Vagina (tissue), 2 donors: ENCODE results near the gene TRPM2. TPM values are rescaled to one million over a fixed set of nuclear protein-coding genes. Genes with fewer than 3 reads are reported as not detected.

Experiments used
- DNase-seq, 2 donors: peaks; one replicate each; pipeline ENCODE4 v3.0.0-alpha.2; 2017; ENCODE audit errors: extremely low spot score in 2 of 2
- H3K27ac ChIP-seq: fragments of 200-600 bp; sonication (generic); one replicate; pipeline ENCODE4 v1.5.1; 2019
- H3K27me3 ChIP-seq: fragments of 200-600 bp; sonication (generic); one replicate; pipeline ENCODE4 v1.5.1; 2019
- H3K36me3 ChIP-seq, 2 donors: fragments of 200-600 bp; sonication (generic); one replicate each; pipeline ENCODE4 v1.5.1; 2017 to 2019
- H3K4me1 ChIP-seq: fragments of 200-600 bp; sonication (generic); one replicate; pipeline ENCODE4 v1.5.1; 2019
- H3K4me3 ChIP-seq, 2 donors: fragments of 200-600 bp; sonication (generic); 1 replicate in 1 of 2; 2 replicates in 1 of 2; pipeline ENCODE4 v1.5.1; 2016 to 2019
- H3K9me3 ChIP-seq: fragments of 200-600 bp; sonication (generic); one replicate; pipeline ENCODE4 v1.5.1; 2019
- CTCF ChIP-seq, 3 experiments: fragments of 450-650 bp in 2 of 3; fragments of 200-600 bp in 1 of 3; sonication (generic) in 1 of 3; IDR thresholded peaks; one replicate each; pipeline ENCODE4 v1.5.1; 2017 to 2019; ENCODE audit warnings: antibody characterized with exemption in 3 of 3, mild to moderate bottlenecking in 2 of 3, moderate library complexity in 2 of 3
- POLR2A ChIP-seq, 2 donors: fragments of 450-650 bp; IDR thresholded peaks; one replicate each; pipeline ENCODE4 v1.6.1; 2017; ENCODE audit warnings: antibody characterized with exemption in 2 of 2, mild to moderate bottlenecking in 2 of 2, moderate library complexity in 2 of 2
- POLR2AphosphoS5 ChIP-seq, 2 donors: sonication (generic); formaldehyde crosslinking; IDR thresholded peaks; one replicate each; pipeline ENCODE4 v1.9.0; 2017; ENCODE audit warnings: antibody characterized with exemption in 2 of 2, mild to moderate bottlenecking in 2 of 2, low read depth in 1 of 2; ENCODE audit not compliant: insufficient read depth in 1 of 2
- intact Hi-C: fragments of 100-400 bp; cut with DNase I; formaldehyde crosslinking; loops from one replicate; pipeline ENCODE4 v1.15.1; 2023
- total RNA-seq: library from RNA; depleted of rRNA; stranded (reverse); fragments of >200 nt; gene quantifications from one replicate; pipeline ENCODE4 v1.2.3, GENCODE V29; 2016

TRPM2 gene
- total RNA-seq, 1 donor from 2014 or later, result 2.2 TPM

GRCh38 chr21:44317241-44317782 lies 36.1 kb upstream of the TRPM2 start:
- no peaks in the 10 kb centered on the region for H3K4me1 ChIP-seq
- DNase-seq, result no peak
- H3K27ac ChIP-seq, result no peak overlapping the region
- no peak overlapping the region for H3K4me3 ChIP-seq
- TF ChIP-seq POLR2AphosphoS5 (IDR thresholded peaks at IDR 0.05; ENCODE audit: insufficient read depth in 1 of 2, low read depth in 1 of 2) (no peak), POLR2A (IDR thresholded peaks at IDR 0.05) (no peak), CTCF (IDR thresholded peaks at IDR 0.05) (no peak)
- H3K36me3 ChIP-seq, result peaks cover 0 to 68% of the 10 kb centered on the region in 2 donors
- H3K9me3 ChIP-seq, result no peaks in the 10 kb centered on the region
- H3K27me3 ChIP-seq, result no peaks in the 10 kb centered on the region
- intact Hi-C loops, result loop anchor here (10.0 kb wide), 1 partner anchor 513 kb away; no protein-coding TSS in a partner anchor

- Histone ChIP-seq H3K4me3 (no peak overlapping the region), H3K36me3 (peaks cover 0 to 68% of the 10 kb centered on the region in 2 donors)
- intact Hi-C loops, result loop anchor here (10.0 kb wide), 1 partner anchor 513 kb away; no protein-coding TSS in a partner anchor
Observed at GRCh38 chr21:44317871-44318270, 35.5 kb upstream of the TRPM2 start.

GRCh38 chr21:44318489-44319285 lies 34.7 kb upstream of the TRPM2 start:
- no peak overlapping the region for H3K4me3 ChIP-seq
- DNase-seq, result no peak
- no peaks in the 10 kb centered on the region for H3K27me3 ChIP-seq
- TF ChIP-seq POLR2AphosphoS5 (IDR thresholded peaks at IDR 0.05; ENCODE audit: insufficient read depth in 1 of 2, low read depth in 1 of 2), result no peak
- no peak for TF ChIP-seq CTCF (IDR thresholded peaks at IDR 0.05)
- no peak for TF ChIP-seq POLR2A (IDR thresholded peaks at IDR 0.05)
- H3K27ac ChIP-seq, result no peak overlapping the region
- no peaks in the 10 kb centered on the region for H3K4me1 ChIP-seq
- H3K9me3 ChIP-seq, result no peaks in the 10 kb centered on the region
- intact Hi-C loops, result loop anchor here (10.0 kb wide), 1 partner anchor 514 kb away; no protein-coding TSS in a partner anchor
- H3K36me3 ChIP-seq, result peaks cover 0 to 66% of the 10 kb centered on the region in 2 donors

More at GRCh38 chr21:44317871-44318270, 35.5 kb upstream of the TRPM2 start:
- no peaks in the 10 kb centered on the region for H3K27me3 ChIP-seq
- H3K4me1 ChIP-seq, result no peaks in the 10 kb centered on the region
- H3K27ac ChIP-seq, result no peak overlapping the region
- TF ChIP-seq POLR2AphosphoS5 (IDR thresholded peaks at IDR 0.05; ENCODE audit: insufficient read depth in 1 of 2, low read depth in 1 of 2) (no peak), POLR2A (IDR thresholded peaks at IDR 0.05) (no peak), CTCF (IDR thresholded peaks at IDR 0.05) (no peak)
- DNase-seq, result no peak
- H3K9me3 ChIP-seq, result no peaks in the 10 kb centered on the region

- Histone ChIP-seq H3K27me3 (no peaks in the 10 kb centered on the region), H3K4me1 (no peaks in the 10 kb centered on the region), H3K9me3 (no peaks in the 10 kb centered on the region), H3K4me3 (no peak overlapping the region), H3K36me3 (peaks cover 0 to 72% of the 10 kb centered on the region in 2 donors), H3K27ac (no peak overlapping the region)
- intact Hi-C loops, result loop anchor here (10.0 kb wide), 1 partner anchor 515 kb away; no protein-coding TSS in a partner anchor
- TF ChIP-seq POLR2A (IDR thresholded peaks at IDR 0.05) (no peak), CTCF (IDR thresholded peaks at IDR 0.05) (no peak), POLR2AphosphoS5 (IDR thresholded peaks at IDR 0.05; ENCODE audit: insufficient read depth in 1 of 2, low read depth in 1 of 2) (no peak)
- DNase-seq, result no peak
Observed at GRCh38 chr21:44319407-44320065, 33.9 kb upstream of the TRPM2 start.
